HG03460 (cell line): ENCODE results near the gene LDHB.
A peak's percentile ranks its signal among the peaks of the same experiment; 100 is the strongest.
"Not testable (repeated sequence)": the region's sequence is repeated elsewhere in the genome, so short reads cannot be mapped to it uniquely, and the experiment has no call there.

ENCODE experiments used
- ATAC-seq: cut with Tn5 transposase; IDR thresholded peaks from one replicate; pipeline ENCODE4 v1.9.1; 2021; ENCODE audit not compliant: unreplicated experiment

Gene LDHB

GRCh38 chr12:21662122-21662792 lies 4.6 kb upstream of the LDHB start:
- ATAC-seq, result no peak

DNA sequence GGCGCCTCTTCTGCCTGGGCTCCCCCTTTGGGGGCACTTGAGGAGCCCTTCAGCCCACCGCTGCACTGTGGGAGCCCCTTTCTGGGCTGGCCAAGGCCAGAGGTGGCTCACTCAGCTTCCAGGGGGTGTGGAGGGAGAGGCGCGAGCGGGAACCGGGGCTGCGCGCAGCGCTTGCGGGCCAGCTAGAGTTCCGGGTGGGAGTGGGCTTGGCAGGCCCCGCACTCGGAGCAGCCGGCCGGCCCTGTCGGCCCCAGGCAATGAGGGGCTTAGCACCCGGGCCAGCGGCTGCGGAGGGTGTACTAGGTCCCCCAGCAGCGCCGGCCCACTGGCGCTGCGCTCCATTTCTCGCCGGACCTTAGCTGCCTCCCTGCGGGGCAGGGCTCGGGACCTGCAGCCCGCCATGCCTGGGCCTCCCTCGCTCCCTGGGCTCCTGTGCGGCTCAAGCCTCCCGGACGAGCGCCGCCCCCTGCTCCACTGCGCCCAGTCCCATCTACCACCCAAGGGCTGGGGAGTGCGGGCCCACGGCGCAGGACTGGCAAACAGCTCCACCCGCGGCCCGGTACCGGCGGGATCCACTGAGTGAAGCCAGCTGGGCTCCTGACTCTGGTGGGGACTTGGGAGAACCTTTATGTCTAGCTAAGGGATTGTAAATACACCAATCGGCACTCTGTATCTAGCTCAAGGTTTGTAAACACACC lies 3.9 kb upstream of the LDHB start:
- not testable (repeated sequence) for ATAC-seq

GRCh38 chr12:21659383-21659782 lies 1.7 kb upstream of the LDHB start:
- ATAC-seq, result no peak

GRCh38 chr12:21656905-21657325 lies 727 bp downstream of the LDHB start:
- ATAC-seq, result peak; percentile 37

DNA sequence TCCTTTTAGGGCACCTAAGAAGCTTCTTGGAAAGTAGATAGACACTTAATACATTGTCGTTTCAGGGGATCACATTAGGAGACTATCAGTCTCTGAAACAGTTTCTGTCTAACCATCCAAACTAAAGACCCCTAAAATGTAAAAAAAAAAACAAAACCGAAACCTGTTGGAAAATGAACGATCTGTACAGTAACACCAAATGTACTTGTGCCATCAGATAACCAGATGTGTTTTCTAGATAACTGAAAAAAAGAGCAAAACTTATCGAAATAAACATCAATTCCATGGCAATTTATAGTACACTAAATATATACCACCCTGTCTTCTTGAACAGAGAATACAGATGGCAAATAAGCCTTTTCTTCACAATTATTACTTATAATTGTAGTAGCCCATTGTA lies 2.1 kb downstream of the LDHB start:
- no peak for ATAC-seq

GRCh38 chr12:21651821-21652220 lies 5.8 kb downstream of the LDHB start:
- no peak for ATAC-seq

GRCh38 chr12:21650997-21651396 lies 6.6 kb downstream of the LDHB start:
- no peak for ATAC-seq

GRCh38 chr12:21649034-21649433 lies 8.6 kb downstream of the LDHB start:
- ATAC-seq, result no peak

GRCh38 chr12:21648378-21648777 lies 9.3 kb downstream of the LDHB start:
- ATAC-seq, result no peak

DNA sequence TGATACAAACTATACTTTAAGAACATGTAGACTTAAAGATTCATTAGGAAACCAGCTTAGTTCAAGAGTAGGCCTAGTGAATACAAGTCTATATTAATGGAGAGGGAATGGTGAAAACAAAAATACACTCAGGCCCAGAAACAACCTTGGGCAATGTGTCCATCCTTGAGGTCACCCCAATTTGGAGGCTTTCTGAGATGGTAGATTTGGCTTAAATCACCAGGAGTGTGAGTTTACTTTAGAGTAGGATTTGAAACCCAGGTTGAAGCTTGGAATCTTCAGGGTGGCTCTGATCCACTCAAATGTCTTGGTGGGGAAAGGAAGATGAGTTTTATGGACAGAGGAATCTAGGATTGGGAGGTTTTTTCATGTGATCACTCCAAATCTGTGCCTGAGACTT lies 10.5 kb downstream of the LDHB start:
- ATAC-seq, result no peak

- not testable (repeated sequence) for ATAC-seq
These were observed 12.6 kb downstream of the LDHB start for GRCh38 chr12:21645041-21645500.

GRCh38 chr12:21644516-21644915 lies 13.1 kb downstream of the LDHB start:
- ATAC-seq, result no peak

- ATAC-seq, result no peak
These were observed 13.9 kb downstream of the LDHB start for GRCh38 chr12:21643758-21644157.

DNA sequence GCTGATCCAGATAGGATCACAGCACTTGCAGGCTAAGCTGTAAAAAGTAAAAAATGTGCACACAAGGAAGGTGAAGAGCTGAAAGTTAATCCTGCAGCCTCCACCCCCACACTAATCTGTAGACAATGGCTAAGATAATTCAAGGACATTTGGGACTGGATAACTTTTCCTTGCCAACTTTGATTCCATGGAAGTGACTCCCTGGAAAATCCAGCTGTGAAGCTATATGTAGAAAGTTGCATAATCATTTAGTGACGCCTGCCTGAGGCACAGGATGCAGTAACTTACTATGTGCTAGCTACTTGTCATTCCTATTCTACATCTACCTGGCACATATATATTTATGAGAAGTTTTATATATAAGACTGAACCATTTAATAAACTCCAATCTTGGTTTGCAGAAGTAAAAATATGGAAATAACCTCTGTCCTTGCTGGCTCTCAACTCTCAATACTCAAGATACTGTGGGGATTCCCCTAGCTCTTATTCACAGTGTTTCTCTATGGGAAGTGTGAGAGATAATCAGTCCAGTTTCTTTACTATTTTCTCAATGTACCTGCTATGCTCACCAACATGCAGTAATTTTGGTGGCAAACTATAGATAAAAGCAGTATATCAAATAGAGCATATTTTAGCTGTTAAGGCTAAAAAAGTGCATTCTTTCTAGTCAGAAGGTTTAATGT lies 14.8 kb downstream of the LDHB start:
- no peak for ATAC-seq

DNA sequence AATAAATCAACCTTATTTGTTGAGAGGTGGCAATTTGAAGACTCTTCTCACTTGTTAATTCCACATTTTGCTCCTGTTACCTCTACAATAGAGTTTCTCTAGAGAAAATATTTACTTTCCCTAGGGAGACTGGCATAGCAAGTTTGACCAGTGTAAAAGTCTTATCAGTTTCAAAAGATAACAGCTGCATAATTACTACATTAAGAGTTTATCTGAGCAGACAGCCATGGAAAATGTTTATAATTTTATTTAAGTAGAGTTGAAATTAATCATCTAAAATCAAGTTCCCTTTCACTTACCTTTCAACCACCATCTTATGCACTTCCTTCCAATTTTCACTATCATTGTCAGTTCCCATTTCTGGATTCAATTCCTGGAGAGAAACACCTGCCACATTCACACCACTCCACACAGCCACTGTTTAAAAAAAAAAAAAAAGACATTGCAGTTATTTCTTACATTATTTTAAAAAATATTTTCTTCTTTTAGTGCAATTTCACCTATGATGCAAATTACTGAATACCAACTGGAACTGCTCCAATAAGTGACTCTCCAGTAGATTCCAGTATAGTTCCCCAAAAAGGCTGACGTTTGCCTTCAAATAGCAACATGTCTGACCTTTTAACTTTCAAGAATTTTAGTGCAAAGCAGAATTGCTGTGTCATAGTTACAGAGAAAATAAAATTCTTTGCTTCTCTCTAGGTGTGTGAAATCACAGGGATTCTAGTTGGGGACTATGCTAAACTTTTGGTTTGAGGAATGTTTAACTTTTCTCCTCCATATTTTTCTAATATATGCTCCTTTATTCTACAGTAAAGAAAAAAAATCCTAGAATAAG lies 19.4 kb downstream of the LDHB start:
- no peak for ATAC-seq

- ATAC-seq, result no peak
These were observed 23.4 kb downstream of the LDHB start for GRCh38 chr12:21634245-21634644.

DNA sequence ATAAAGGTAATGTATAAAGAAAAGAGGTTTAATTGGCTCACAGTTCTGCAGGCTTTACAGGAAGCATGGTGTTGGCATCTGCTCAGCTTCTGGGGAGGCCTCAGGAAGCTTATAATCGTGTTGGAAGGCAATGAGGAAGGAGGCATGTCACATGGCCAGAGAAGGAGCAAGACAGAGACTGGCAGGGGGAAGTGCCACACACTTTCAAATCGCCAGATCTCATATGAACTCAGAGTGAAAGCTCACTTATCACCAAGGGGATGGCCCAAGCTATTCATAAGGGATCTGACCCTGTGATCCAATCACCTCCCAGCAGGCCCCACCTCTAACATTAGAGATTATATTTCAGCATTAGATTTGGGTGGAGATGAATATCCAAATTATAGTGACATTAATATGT lies 26.3 kb downstream of the LDHB start:
- ATAC-seq, result no peak

DNA sequence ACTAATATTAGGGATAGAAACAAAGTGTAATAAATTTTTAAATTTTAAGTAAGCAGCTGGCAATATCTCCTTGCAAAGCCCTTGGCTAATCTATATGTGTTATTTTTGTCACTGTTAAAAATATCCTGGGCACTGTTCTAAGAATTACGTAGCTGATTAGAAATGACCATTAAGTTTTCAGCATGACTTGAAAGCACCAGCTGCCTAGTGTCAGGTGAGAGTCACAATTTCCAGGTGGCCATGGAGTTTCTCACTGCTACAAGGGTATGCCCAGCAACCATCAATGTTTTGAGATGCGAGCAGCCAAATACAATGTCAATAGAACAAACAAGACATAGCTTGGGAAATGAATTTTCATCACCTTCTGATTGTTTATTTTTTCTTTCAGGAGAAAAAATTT lies 29.7 kb downstream of the LDHB start:
- ATAC-seq, result no peak

GRCh38 chr12:21618566-21618965 lies 39.1 kb downstream of the LDHB start:
- ATAC-seq, result no peak

GRCh38 chr12:21617030-21617429 lies 40.6 kb downstream of the LDHB start:
- no peak for ATAC-seq

- no peak for ATAC-seq
These were observed 42.2 kb downstream of the LDHB start for GRCh38 chr12:21615431-21615830.
